Cardiac fibroblast (primary cell): Measurements from ENCODE around the gene NKD2.

Experiments used
- DNase-seq, 2 donors: peaks; one replicate each; pipeline versions ENCODE4 v3.0.0 to v3.0.0-alpha.2; 2010; ENCODE audit warnings: low read depth in 2 of 2
- H3K4me3 ChIP-seq, 2 donors: replicated peaks in 1 of 2; 1 replicate in 1 of 2; 2 replicates in 1 of 2; pipeline ENCODE4 v1.5.1; 2011; ENCODE audit warnings: low read depth in 2 of 2, low read length in 2 of 2, mild to moderate bottlenecking in 2 of 2, moderate library complexity in 1 of 2
- CTCF ChIP-seq: IDR thresholded peaks from one replicate; pipeline ENCODE4 v1.5.1; 2011; ENCODE audit warnings: low read depth, mild to moderate bottlenecking, low read length, inconsistent platforms

NKD2 gene

GRCh38 chr5:1029282-1029944 lies 20.8 kb downstream of the NKD2 start:
- TF ChIP-seq CTCF: no peak
- DNase-seq: no peak
- H3K4me3 ChIP-seq: no peak overlapping the region

GRCh38 chr5:1029945-1030625 lies 21.5 kb downstream of the NKD2 start:
- no peak overlapping the region for H3K4me3 ChIP-seq
- DNase-seq: no peak
- TF ChIP-seq CTCF: no peak

GRCh38 chr5:1030801-1031271 lies 22.2 kb downstream of the NKD2 start:
- DNase-seq: no peak
- no peak for TF ChIP-seq CTCF
- H3K4me3 ChIP-seq: no peak overlapping the region

- no peak for DNase-seq
- TF ChIP-seq CTCF: no peak
- H3K4me3 ChIP-seq: no peak overlapping the region
Measured at GRCh38 chr5:1031306-1031959, 22.8 kb downstream of the NKD2 start.

- no peak overlapping the region for H3K4me3 ChIP-seq
- no peak for DNase-seq
- TF ChIP-seq CTCF: no peak
Measured at GRCh38 chr5:1032011-1032410, 23.4 kb downstream of the NKD2 start.

- no peak overlapping the region for H3K4me3 ChIP-seq
- TF ChIP-seq CTCF: no peak
- DNase-seq: no peak
Measured at GRCh38 chr5:1032551-1033027, 24.0 kb downstream of the NKD2 start.
